Uterus (tissue), 2 donors: ENCODE results near the gene RNF6.

Experiments
- CTCF ChIP-seq, 4 experiments: fragments of 200-600 bp in 2 of 4; fragments of 450-650 bp in 2 of 4; sonication (generic) in 2 of 4; IDR thresholded peaks; one replicate each; pipeline ENCODE4 v1.5.1; 2016 to 2019; ENCODE audit warnings: antibody characterized with exemption in 4 of 4, mild to moderate bottlenecking in 2 of 4, moderate library complexity in 1 of 4
- POLR2A ChIP-seq, 2 donors: fragments of 450-650 bp; IDR thresholded peaks; one replicate each; pipeline ENCODE4 v1.6.1; 2016; ENCODE audit warnings: antibody characterized with exemption in 2 of 2, mild to moderate bottlenecking in 1 of 2, moderate library complexity in 1 of 2

- TF ChIP-seq CTCF (IDR thresholded peaks at IDR 0.05) (no peak), POLR2A (IDR thresholded peaks at IDR 0.05) (no peak)
Measured at GRCh38 chr13:26198116-26198515, 24.0 kb downstream of the RNF6 start.
